ENCODE data around the gene ZCCHC9. TPM values are rescaled to one million over a fixed set of nuclear protein-coding genes. Genes with fewer than 3 reads are reported as not detected.
"Not testable (repeated sequence)": the region's sequence is repeated elsewhere in the genome, so short reads cannot be mapped to it uniquely, and the experiment has no call there.

The ZCCHC9 gene
- polyA plus RNA-seq (2013, experiment 1 of 2; ENCODE audit: insufficient read length), result 19.2 TPM
- 19.8 TPM for polyA plus RNA-seq (2013, experiment 2 of 2; ENCODE audit: insufficient read length)

- DNase-seq, result peak; percentile 96
Observed at GRCh38 chr5:81301271-81302015, at the start of gene ZCCHC9. Gene ZCCHC9 (plus strand): TSS chr5:81301587. CDS start chr5:81304758, 3,171 bp downstream.

- no peak for DNase-seq
Observed at GRCh38 chr5:81251922-81252321, 49.5 kb upstream of the ZCCHC9 start.

GRCh38 chr5:81252904-81253303, 48.5 kb upstream of the ZCCHC9 start:
- no peak for DNase-seq

- DNase-seq, result no peak
Observed at GRCh38 chr5:81253875-81254274, 47.5 kb upstream of the ZCCHC9 start.

- no peak for DNase-seq
Observed at GRCh38 chr5:81254886-81255559, 46.4 kb upstream of the ZCCHC9 start.

GRCh38 chr5:81256766-81257165, 44.6 kb upstream of the ZCCHC9 start:
- no peak for DNase-seq

GRCh38 chr5:81262796-81263195, 38.6 kb upstream of the ZCCHC9 start:
- DNase-seq, result not testable (repeated sequence)

GRCh38 chr5:81265101-81265500, 36.3 kb upstream of the ZCCHC9 start:
- DNase-seq, result peak; percentile 50

- DNase-seq, result peak; percentile 77
Observed at GRCh38 chr5:81268521-81269196, 32.7 kb upstream of the ZCCHC9 start.

GRCh38 chr5:81269751-81270393, 31.5 kb upstream of the ZCCHC9 start:
- no peak for DNase-seq

GRCh38 chr5:81270394-81271027, 30.9 kb upstream of the ZCCHC9 start:
- DNase-seq, result not testable (repeated sequence)

- no peak for DNase-seq
Observed at GRCh38 chr5:81283976-81284375, 17.4 kb upstream of the ZCCHC9 start.

- no peak for DNase-seq
Observed at GRCh38 chr5:81286059-81286617, 15.2 kb upstream of the ZCCHC9 start.

GRCh38 chr5:81288021-81288433, 13.4 kb upstream of the ZCCHC9 start:
- DNase-seq, result no peak

- no peak for DNase-seq
Observed at GRCh38 chr5:81290146-81290545, 11.2 kb upstream of the ZCCHC9 start.

- DNase-seq, result no peak
Observed at GRCh38 chr5:81292130-81292529, 9.3 kb upstream of the ZCCHC9 start.

GRCh38 chr5:81294021-81294420, 7.4 kb upstream of the ZCCHC9 start:
- DNase-seq, result not testable (repeated sequence)

- DNase-seq, result no peak
Observed at GRCh38 chr5:81297531-81297930, 3.9 kb upstream of the ZCCHC9 start.

GRCh38 chr5:81300921-81301270, 491 bp upstream of the ZCCHC9 start:
- no peak for DNase-seq

GRCh38 chr5:81302596-81302995, 1.2 kb downstream of the ZCCHC9 start:
- DNase-seq, result peak; percentile 11

- peak; percentile 55 for DNase-seq
Observed at GRCh38 chr5:81303563-81303962, 2.2 kb downstream of the ZCCHC9 start.

GRCh38 chr5:81305785-81306184, 4.4 kb downstream of the ZCCHC9 start:
- no peak for DNase-seq

All from fibroblast of skin of back (primary cell).